NOMO-1 treated with dmso at 0.1 percent for 144 hours (cell line): Measurements from ENCODE around the gene SLC7A14.

ENCODE experiments used
- DNase-seq: peaks from one replicate; lab custom pipeline; 2025; ENCODE audit not compliant: unreplicated experiment; lab: John Stamatoyannopoulos, UW

SLC7A14 gene

GRCh38 chr3:170431054-170431453 lies 154.8 kb downstream of the SLC7A14 start:
- DNase-seq = no peak

GRCh38 chr3:170429050-170429449 lies 156.8 kb downstream of the SLC7A14 start:
- no peak for DNase-seq

GRCh38 chr3:170428095-170428494 lies 157.8 kb downstream of the SLC7A14 start:
- no peak for DNase-seq

- DNase-seq = no peak
Observed at GRCh38 chr3:170426240-170426797, 159.6 kb downstream of the SLC7A14 start.

- no peak for DNase-seq
Observed at GRCh38 chr3:170425491-170426239, 160.2 kb downstream of the SLC7A14 start.

GRCh38 chr3:170424879-170425278 lies 161.0 kb downstream of the SLC7A14 start:
- DNase-seq = no peak

- no peak for DNase-seq
Observed at GRCh38 chr3:170423001-170423615, 162.8 kb downstream of the SLC7A14 start.

GRCh38 chr3:170421758-170422157 lies 164.1 kb downstream of the SLC7A14 start:
- DNase-seq = no peak

- no peak for DNase-seq
Observed at GRCh38 chr3:170421111-170421641, 164.7 kb downstream of the SLC7A14 start.

GRCh38 chr3:170420307-170420821 lies 165.5 kb downstream of the SLC7A14 start:
- DNase-seq = no peak

- DNase-seq = no peak
Observed at GRCh38 chr3:170419557-170420087, 166.3 kb downstream of the SLC7A14 start.

- no peak for DNase-seq
Observed at GRCh38 chr3:170418422-170419398, 167.2 kb downstream of the SLC7A14 start, which contains the start of gene CLDN11. Gene CLDN11, plus strand, starts transcription at chr3:170418868. Its CDS starts 199 bp downstream, at chr3:170419067.

GRCh38 chr3:170417090-170417489 lies 168.8 kb downstream of the SLC7A14 start:
- DNase-seq = no peak

GRCh38 chr3:170414202-170414663 lies 171.6 kb downstream of the SLC7A14 start:
- DNase-seq = peak; percentile 45

- no peak for DNase-seq
Observed at GRCh38 chr3:170413291-170413690, 172.6 kb downstream of the SLC7A14 start.

GRCh38 chr3:170410428-170411029 lies 175.3 kb downstream of the SLC7A14 start:
- DNase-seq = no peak
